HepG2 (cell line): ENCODE measurements around the gene CCDC183.
"Not testable (repeated sequence)": the region's sequence is repeated elsewhere in the genome, so short reads cannot be mapped to it uniquely, and the experiment has no call there.

Source experiments
- HNF1B ChIP-seq: sonication (generic); formaldehyde crosslinking; IDR thresholded peaks from 2 replicates; pipeline ENCODE4 v1.5.1; 2020; ENCODE audit warnings: mild to moderate bottlenecking, moderate library complexity, missing genetic modification reagents
- POLR2A ChIP-seq, 2 experiments: IDR thresholded peaks; 2 replicates each; pipeline ENCODE4 v1.6.1; 2011; ENCODE audit warnings: low read depth in 2 of 2, low read length in 2 of 2, mild to moderate bottlenecking in 1 of 2, moderate library complexity in 1 of 2; ENCODE audit not compliant: insufficient read depth in 1 of 2
- RFX5 ChIP-seq: IDR thresholded peaks from 2 replicates; pipeline ENCODE4 v1.6.1; 2011; ENCODE audit warnings: low read depth, low read length, improper control_type of control experiment
- TARDBP ChIP-seq: sonication (generic); formaldehyde crosslinking; IDR thresholded peaks from 2 replicates; pipeline ENCODE4 v1.8.0; 2022; ENCODE audit warnings: mild to moderate bottlenecking, missing genetic modification reagents
- ZBTB14 ChIP-seq: sonication (generic); formaldehyde crosslinking; IDR thresholded peaks from 2 replicates; pipeline ENCODE4 v1.4.0; 2020; ENCODE audit warnings: missing genetic modification reagents
- ZNF282 ChIP-seq: fragments of 450-650 bp; IDR thresholded peaks from 2 replicates; pipeline ENCODE4 v1.6.1; 2018; ENCODE audit not compliant: partially characterized antibody
- TF ChIP-seq, protein P1 (sequence below): sonication (generic); formaldehyde crosslinking; conservative IDR thresholded peaks from 2 replicates; pipeline ENCODE4 v1.4.0; 2020; ENCODE audit warnings: missing genetic modification reagents
- TF ChIP-seq, protein P2 (sequence below): sonication (generic); formaldehyde crosslinking; IDR thresholded peaks from 2 replicates; pipeline ENCODE4 v1.5.1; 2020; ENCODE audit warnings: mild to moderate bottlenecking, missing genetic modification reagents, moderate library complexity

- TF ChIP-seq, protein P1, sequence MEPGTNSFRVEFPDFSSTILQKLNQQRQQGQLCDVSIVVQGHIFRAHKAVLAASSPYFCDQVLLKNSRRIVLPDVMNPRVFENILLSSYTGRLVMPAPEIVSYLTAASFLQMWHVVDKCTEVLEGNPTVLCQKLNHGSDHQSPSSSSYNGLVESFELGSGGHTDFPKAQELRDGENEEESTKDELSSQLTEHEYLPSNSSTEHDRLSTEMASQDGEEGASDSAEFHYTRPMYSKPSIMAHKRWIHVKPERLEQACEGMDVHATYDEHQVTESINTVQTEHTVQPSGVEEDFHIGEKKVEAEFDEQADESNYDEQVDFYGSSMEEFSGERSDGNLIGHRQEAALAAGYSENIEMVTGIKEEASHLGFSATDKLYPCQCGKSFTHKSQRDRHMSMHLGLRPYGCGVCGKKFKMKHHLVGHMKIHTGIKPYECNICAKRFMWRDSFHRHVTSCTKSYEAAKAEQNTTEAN (CRISPR knock-in tag) = not testable (repeated sequence)
- TF ChIP-seq, protein P2, sequence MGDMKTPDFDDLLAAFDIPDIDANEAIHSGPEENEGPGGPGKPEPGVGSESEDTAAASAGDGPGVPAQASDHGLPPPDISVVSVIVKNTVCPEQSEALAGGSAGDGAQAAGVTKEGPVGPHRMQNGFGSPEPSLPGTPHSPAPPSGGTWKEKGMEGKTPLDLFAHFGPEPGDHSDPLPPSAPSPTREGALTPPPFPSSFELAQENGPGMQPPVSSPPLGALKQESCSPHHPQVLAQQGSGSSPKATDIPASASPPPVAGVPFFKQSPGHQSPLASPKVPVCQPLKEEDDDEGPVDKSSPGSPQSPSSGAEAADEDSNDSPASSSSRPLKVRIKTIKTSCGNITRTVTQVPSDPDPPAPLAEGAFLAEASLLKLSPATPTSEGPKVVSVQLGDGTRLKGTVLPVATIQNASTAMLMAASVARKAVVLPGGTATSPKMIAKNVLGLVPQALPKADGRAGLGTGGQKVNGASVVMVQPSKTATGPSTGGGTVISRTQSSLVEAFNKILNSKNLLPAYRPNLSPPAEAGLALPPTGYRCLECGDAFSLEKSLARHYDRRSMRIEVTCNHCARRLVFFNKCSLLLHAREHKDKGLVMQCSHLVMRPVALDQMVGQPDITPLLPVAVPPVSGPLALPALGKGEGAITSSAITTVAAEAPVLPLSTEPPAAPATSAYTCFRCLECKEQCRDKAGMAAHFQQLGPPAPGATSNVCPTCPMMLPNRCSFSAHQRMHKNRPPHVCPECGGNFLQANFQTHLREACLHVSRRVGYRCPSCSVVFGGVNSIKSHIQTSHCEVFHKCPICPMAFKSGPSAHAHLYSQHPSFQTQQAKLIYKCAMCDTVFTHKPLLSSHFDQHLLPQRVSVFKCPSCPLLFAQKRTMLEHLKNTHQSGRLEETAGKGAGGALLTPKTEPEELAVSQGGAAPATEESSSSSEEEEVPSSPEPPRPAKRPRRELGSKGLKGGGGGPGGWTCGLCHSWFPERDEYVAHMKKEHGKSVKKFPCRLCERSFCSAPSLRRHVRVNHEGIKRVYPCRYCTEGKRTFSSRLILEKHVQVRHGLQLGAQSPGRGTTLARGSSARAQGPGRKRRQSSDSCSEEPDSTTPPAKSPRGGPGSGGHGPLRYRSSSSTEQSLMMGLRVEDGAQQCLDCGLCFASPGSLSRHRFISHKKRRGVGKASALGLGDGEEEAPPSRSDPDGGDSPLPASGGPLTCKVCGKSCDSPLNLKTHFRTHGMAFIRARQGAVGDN (CRISPR knock-in tag) = peak; percentile 75
- not testable (repeated sequence) for TF ChIP-seq ZNF282; POLR2A (IDR thresholded peaks at IDR 0.05; ENCODE audit: insufficient read depth in 1 of 2, low read depth in 2 of 2, low read length in 2 of 2); TARDBP (CRISPR knock-in tag); ZBTB14 (CRISPR knock-in tag); RFX5; HNF1B
These were observed 47.9 kb downstream of the CCDC183 start for GRCh38 chr9:136843801-136844740.
